ENCODE measurements around the gene KDSR.

The KDSR gene

DNA sequence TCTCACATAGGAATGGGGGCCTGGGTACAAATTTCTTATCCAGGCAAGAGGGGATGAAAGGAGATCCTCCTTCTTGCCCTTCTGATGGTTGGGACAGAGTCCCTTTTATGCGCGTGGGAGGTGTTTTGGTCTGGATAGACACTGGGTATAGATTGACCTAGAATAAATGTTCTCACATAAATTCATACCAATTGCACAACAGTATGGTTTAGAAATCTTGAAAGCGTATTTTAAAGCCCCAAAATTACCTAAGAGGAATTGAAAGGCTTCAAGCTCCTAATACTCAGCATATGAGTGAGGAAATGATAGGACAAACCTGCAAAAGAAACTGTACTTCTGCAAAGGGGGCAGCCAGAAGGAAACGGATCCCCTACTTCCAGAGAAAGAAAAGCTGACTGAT is 44.8 kb downstream of the KDSR start:
- no peak for DNase-seq (ENCODE audit: low read depth in 2 of 2, low spot score in 1 of 2)

DNA sequence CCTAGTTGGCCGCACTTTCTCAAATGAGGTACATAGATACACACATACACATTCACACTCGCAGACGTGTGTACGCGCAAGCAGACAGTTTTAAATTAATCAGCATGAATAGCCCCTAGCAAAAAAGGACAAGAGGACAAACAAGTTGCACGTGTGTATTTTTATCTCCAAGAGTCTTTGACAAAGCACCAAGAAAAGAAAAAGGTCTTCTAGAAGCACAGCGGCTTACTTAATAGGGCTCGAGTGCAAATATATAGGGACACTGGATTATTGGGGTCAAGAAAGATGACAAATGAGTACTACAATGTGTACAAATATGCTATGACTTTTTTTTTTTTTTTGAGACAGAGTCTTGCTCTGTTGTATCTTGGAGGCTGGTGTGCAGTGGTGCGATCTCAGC is 45.7 kb downstream of the KDSR start:
- DNase-seq (ENCODE audit: low read depth in 2 of 2, low spot score in 1 of 2) = no peak

- DNase-seq (ENCODE audit: low read depth in 2 of 2, low spot score in 1 of 2) = no peak
Measured at GRCh38 chr18:63320975-63321265, 46.1 kb downstream of the KDSR start.

- peak; percentile 73 to 80 for DNase-seq (ENCODE audit: low read depth in 2 of 2, low spot score in 1 of 2)
Measured at GRCh38 chr18:63320123-63320974, 46.7 kb downstream of the KDSR start.

- DNase-seq (ENCODE audit: low read depth in 2 of 2, low spot score in 1 of 2) = peak in 1 of 2 donors; percentile 25
Measured at GRCh38 chr18:63319383-63320122, 47.5 kb downstream of the KDSR start, which contains the start of gene BCL2. Gene BCL2 (minus strand): TSS chr18:63319769.

GRCh38 chr18:63318889-63319382 is 48.1 kb downstream of the KDSR start:
- DNase-seq (ENCODE audit: low read depth in 2 of 2, low spot score in 1 of 2) = no peak

- DNase-seq (ENCODE audit: low read depth in 2 of 2, low spot score in 1 of 2) = peak; percentile 54 to 63
Measured at GRCh38 chr18:63317982-63318888, 48.8 kb downstream of the KDSR start.

DNA sequence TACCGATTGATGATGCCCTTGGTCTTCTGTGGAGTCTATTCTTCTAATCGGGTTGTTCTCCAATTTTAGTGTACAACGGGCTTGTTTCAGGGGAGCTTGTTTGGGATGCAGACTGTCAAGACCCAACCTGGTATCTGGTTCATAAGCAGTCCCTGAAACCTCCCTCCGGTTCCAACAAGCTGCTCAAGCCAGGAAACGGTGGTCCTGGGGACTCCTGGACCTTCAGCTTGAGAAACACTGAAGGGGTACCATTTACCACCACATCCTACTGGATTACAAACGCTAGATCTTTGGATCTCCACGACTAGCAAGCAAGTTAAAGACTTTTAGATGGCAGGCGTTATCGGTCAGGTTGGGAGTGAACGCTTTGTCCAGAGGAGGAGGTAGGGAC is 49.5 kb downstream of the KDSR start:
- no peak for DNase-seq (ENCODE audit: low read depth in 2 of 2, low spot score in 1 of 2)

GRCh38 chr18:63316612-63317555 is 50.1 kb downstream of the KDSR start:
- DNase-seq (ENCODE audit: low read depth in 2 of 2, low spot score in 1 of 2) = no peak

- no peak for DNase-seq (ENCODE audit: low read depth in 2 of 2, low spot score in 1 of 2)
Measured at GRCh38 chr18:63315876-63316275, 51.1 kb downstream of the KDSR start.

- no peak for DNase-seq (ENCODE audit: low read depth in 2 of 2, low spot score in 1 of 2)
Measured at GRCh38 chr18:63315131-63315662, 51.8 kb downstream of the KDSR start.

- DNase-seq (ENCODE audit: low read depth in 2 of 2, low spot score in 1 of 2) = no peak
Measured at GRCh38 chr18:63314062-63314790, 52.8 kb downstream of the KDSR start.

GRCh38 chr18:63313396-63313917 is 53.5 kb downstream of the KDSR start:
- no peak for DNase-seq (ENCODE audit: low read depth in 2 of 2, low spot score in 1 of 2)

DNA sequence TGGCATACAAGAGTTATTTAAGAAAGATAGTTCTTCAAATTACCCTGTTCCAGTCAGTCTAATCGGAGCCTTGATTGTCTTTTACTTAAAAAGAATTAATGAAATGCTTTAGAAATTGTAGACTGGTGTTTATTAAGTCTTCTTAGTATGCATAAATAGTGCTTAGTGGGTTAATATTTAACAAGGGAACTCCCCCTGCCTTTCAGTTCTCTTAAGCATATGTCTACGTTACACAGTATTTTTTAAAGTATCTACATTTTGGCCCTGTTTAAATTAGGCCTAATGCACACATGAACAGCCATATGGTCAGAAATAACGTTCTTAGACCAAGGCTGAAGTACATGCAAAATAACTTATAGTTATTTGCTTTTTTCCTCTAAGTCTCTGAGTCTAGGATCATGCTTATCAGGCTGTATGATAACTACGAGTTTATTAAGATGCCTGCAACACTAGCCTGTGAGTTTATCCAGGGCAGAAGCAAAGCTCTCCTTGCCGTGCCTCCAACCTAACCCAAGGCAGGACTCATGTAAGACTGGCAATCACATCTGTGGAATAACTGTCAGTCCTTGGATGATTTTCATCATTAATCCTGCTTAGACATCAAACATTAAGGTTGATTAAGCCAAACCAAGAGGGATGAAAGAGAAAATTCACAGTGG is 54.1 kb downstream of the KDSR start:
- no peak for DNase-seq (ENCODE audit: low read depth in 2 of 2, low spot score in 1 of 2)

GRCh38 chr18:63312019-63312409 is 55.0 kb downstream of the KDSR start:
- DNase-seq (ENCODE audit: low read depth in 2 of 2, low spot score in 1 of 2) = no peak

GRCh38 chr18:63311118-63312018 is 55.6 kb downstream of the KDSR start:
- DNase-seq (ENCODE audit: low read depth in 2 of 2, low spot score in 1 of 2) = no peak

- no peak for DNase-seq (ENCODE audit: low read depth in 2 of 2, low spot score in 1 of 2)
Measured at GRCh38 chr18:63309422-63309821, 57.6 kb downstream of the KDSR start.

Data from stimulated activated CD8-positive, alpha-beta memory T cell treated with anti-CD3 and anti-CD28 coated beads, Interleukin-4, amount 100 ng/mL, for 4 hours (primary cell).